Mesenchymal stem cell (in vitro differentiated cells and primary cell): Measurements from ENCODE around the gene RALGPS2.

ENCODE experiments used
- DNase-seq: peaks from one replicate; pipeline ENCODE4 v3.0.0-alpha.2; 2013
- H2AFZ ChIP-seq: one replicate; pipeline ENCODE4 v1.6.1; 2013; ENCODE audit warnings: low read depth, mild to moderate bottlenecking, control low read depth, inconsistent platforms, low read length, moderate library complexity
- H2AK5ac ChIP-seq: 2 replicates; pipeline ENCODE4 v1.6.1; 2013; ENCODE audit warnings: low read length, moderate library complexity, mild to moderate bottlenecking, inconsistent platforms; ENCODE audit not compliant: severe bottlenecking
- H2BK120ac ChIP-seq: one replicate; pipeline ENCODE4 v1.6.1; 2013; ENCODE audit warnings: low read depth, mild to moderate bottlenecking, inconsistent platforms, low read length, moderate library complexity
- H2BK12ac ChIP-seq, 2 experiments: one replicate each; pipeline ENCODE4 v1.6.1; 2013; ENCODE audit warnings: inconsistent platforms in 2 of 2, low read length in 2 of 2, mild to moderate bottlenecking in 2 of 2, moderate library complexity in 2 of 2, control low read depth in 1 of 2
- H2BK15ac ChIP-seq: one replicate; pipeline ENCODE4 v1.6.1; 2013; ENCODE audit warnings: mild to moderate bottlenecking, low read depth, inconsistent platforms; ENCODE audit not compliant: poor library complexity, severe bottlenecking
- H2BK5ac ChIP-seq: 2 replicates; pipeline ENCODE4 v1.6.1; 2013; ENCODE audit warnings: low read depth, mild to moderate bottlenecking, low read length, control low read depth, inconsistent platforms; ENCODE audit not compliant: poor library complexity, severe bottlenecking
- H3K14ac ChIP-seq, 2 experiments: one replicate each; pipeline ENCODE4 v1.6.1; 2013; ENCODE audit warnings: inconsistent platforms in 2 of 2, low read length in 2 of 2, control low read depth in 1 of 2, mild to moderate bottlenecking in 1 of 2, moderate library complexity in 1 of 2
- H3K18ac ChIP-seq, 2 experiments: one replicate each; pipeline ENCODE4 v1.6.1; 2013; ENCODE audit warnings: inconsistent platforms in 2 of 2, low read length in 2 of 2, control low read depth in 1 of 2, low read depth in 1 of 2, mild to moderate bottlenecking in 1 of 2
- H3K23ac ChIP-seq, 2 experiments: one replicate each; pipeline ENCODE4 v1.6.1; 2013; ENCODE audit warnings: inconsistent platforms in 2 of 2, low read length in 2 of 2, mild to moderate bottlenecking in 2 of 2, moderate library complexity in 2 of 2, control low read depth in 1 of 2
- H3K27ac ChIP-seq: 2 replicates; pipeline ENCODE4 v1.5.1; 2013; ENCODE audit warnings: mild to moderate bottlenecking, moderate library complexity, low read length, control low read depth, inconsistent platforms; ENCODE audit not compliant: poor library complexity, severe bottlenecking
- H3K27me3 ChIP-seq, 2 experiments: 2 replicates each; pipeline versions ENCODE4 v1.6.1 to v1.7.0; 2013; ENCODE audit warnings: low read length in 2 of 2, mild to moderate bottlenecking in 2 of 2, moderate library complexity in 2 of 2, control low read depth in 1 of 2, inconsistent platforms in 1 of 2; ENCODE audit not compliant: control insufficient read depth in 1 of 2, insufficient read depth in 1 of 2
- H3K36me3 ChIP-seq, 2 experiments: 2 replicates each; pipeline versions ENCODE4 v1.6.1 to v1.7.0; 2013; ENCODE audit warnings: low read length in 2 of 2, control low read depth in 1 of 2, inconsistent platforms in 1 of 2, low read depth in 1 of 2, mild to moderate bottlenecking in 1 of 2; ENCODE audit not compliant: insufficient read depth in 2 of 2, control insufficient read depth in 1 of 2
- H3K4ac ChIP-seq, 2 experiments: one replicate each; pipeline ENCODE4 v1.6.1; 2013; ENCODE audit warnings: inconsistent platforms in 2 of 2, low read length in 2 of 2, mild to moderate bottlenecking in 2 of 2, moderate library complexity in 2 of 2, control low read depth in 1 of 2, low read depth in 1 of 2
- H3K4me1 ChIP-seq: 2 replicates; pipeline ENCODE4 v1.6.1; 2013; ENCODE audit warnings: low read depth, low read length, control low read depth; ENCODE audit not compliant: control insufficient read depth, insufficient read depth
- H3K4me2 ChIP-seq: 2 replicates; pipeline ENCODE4 v1.6.1; 2013; ENCODE audit warnings: low read length, mild to moderate bottlenecking, inconsistent platforms; ENCODE audit not compliant: poor library complexity, severe bottlenecking
- H3K4me3 ChIP-seq, 2 experiments: 2 replicates each; pipeline versions ENCODE4 v1.5.1 to v1.7.0; 2013; ENCODE audit warnings: low read length in 2 of 2, mild to moderate bottlenecking in 2 of 2, control low read depth in 1 of 2, low read depth in 1 of 2; ENCODE audit not compliant: insufficient read depth in 1 of 2
- H3K79me1 ChIP-seq: replicated peaks from 2 replicates; pipeline ENCODE4 v1.6.1; 2013; ENCODE audit warnings: mild to moderate bottlenecking, control low read depth, low read length, inconsistent platforms; ENCODE audit not compliant: poor library complexity, severe bottlenecking
- H3K9ac ChIP-seq: 2 replicates; pipeline ENCODE4 v1.7.0; 2013; ENCODE audit warnings: mild to moderate bottlenecking, low read length, moderate library complexity
- H3K9me3 ChIP-seq: 2 replicates; pipeline ENCODE4 v1.7.0; 2013; ENCODE audit warnings: mild to moderate bottlenecking, low read length; ENCODE audit not compliant: control insufficient read depth
- H4K8ac ChIP-seq: one replicate; pipeline ENCODE4 v1.6.1; 2013; ENCODE audit warnings: inconsistent platforms, mild to moderate bottlenecking, low read length, moderate library complexity
- H4K91ac ChIP-seq: one replicate; pipeline ENCODE4 v1.6.1; 2013; ENCODE audit warnings: mild to moderate bottlenecking, low read length, inconsistent platforms
- WGBS: methylation state at CpG from one replicate; pipeline ENCODE4 v1.1.7; 2013; ENCODE audit warnings: mixed read lengths; 5-methylcytosine and 5-hydroxymethylcytosine counted together

Gene RALGPS2

DNA sequence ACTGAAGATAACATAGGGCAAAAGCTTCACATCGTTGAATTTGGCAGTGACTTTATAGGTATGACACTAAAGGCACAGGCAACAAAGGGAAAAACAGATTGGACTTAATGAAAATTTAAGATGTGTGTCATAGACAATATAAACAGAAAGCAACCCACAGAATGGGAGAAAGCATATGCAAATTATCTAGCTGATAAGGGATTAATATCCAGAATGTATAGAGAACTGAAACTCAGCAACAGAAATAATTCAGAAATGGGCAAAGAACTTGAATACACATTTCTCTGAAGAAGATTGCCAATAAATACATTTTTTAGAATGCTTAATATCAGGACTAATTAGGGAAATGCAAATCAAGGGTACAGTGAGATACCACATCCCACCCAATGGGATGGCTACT lies 201.0 kb downstream of the RALGPS2 start:
- no peak overlapping the region for H4K8ac ChIP-seq
- WGBS: 89% methylated on average over 1 of the region's 1 CpG

DNA sequence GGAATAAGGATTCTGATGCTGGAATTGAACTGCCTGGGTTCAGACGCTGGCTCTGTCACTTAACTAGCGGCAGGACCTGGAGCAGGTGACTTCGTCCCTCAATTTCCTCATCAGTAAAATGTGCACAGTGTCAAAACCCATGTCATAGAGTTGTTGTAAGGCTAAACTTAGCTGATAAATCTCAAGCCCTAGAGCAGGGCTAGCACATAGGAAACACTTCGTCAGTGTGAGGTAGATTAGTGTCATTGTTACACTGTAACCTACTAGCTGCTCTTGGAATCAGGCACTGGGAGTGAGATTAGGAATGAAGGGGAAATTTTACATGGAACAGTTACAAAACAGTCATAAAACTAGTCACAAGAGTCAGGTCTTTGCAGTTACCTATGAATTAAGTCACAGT lies 202.0 kb downstream of the RALGPS2 start:
- no peak overlapping the region for H3K4me2 ChIP-seq
- peaks cover 3% of the 10 kb centered on the region for H3K4me1 ChIP-seq
- H3K4ac ChIP-seq: no peak overlapping the region
- H2BK5ac ChIP-seq: no peak overlapping the region
- H3K9ac ChIP-seq: no peak overlapping the region
- no peaks in the 10 kb centered on the region for H3K27me3 ChIP-seq
- no peak overlapping the region for H3K14ac ChIP-seq
- H3K23ac ChIP-seq: no peak overlapping the region
- H2BK12ac ChIP-seq: no peak overlapping the region
- H3K4me3 ChIP-seq: no peak overlapping the region
- H3K9me3 ChIP-seq: peaks cover 17% of the 10 kb centered on the region
- no peak overlapping the region for H2BK120ac ChIP-seq
- peaks cover 0 to 49% of the 10 kb centered on the region in 2 experiments for H3K36me3 ChIP-seq
- H3K18ac ChIP-seq: no peak overlapping the region
- H4K8ac ChIP-seq: no peak overlapping the region
- H3K79me1 ChIP-seq: no peaks in the 10 kb centered on the region
- no peak overlapping the region for H2AK5ac ChIP-seq
- no peak overlapping the region for H3K27ac ChIP-seq
- 96% methylated on average over 4 of the region's 4 CpGs for WGBS
- DNase-seq: no peak
- no peak overlapping the region for H4K91ac ChIP-seq
- no peak overlapping the region for H2AFZ ChIP-seq
- no peak overlapping the region for H2BK15ac ChIP-seq

More for the DNA sequence above, 201.0 kb downstream of the RALGPS2 start:
- Histone ChIP-seq H3K27me3 (no peaks in the 10 kb centered on the region), H3K4me2 (no peak overlapping the region), H3K14ac (no peak overlapping the region), H3K4me1 (no peaks in the 10 kb centered on the region), H3K9ac (no peak overlapping the region), H2BK15ac (no peak overlapping the region), H3K23ac (no peak overlapping the region), H2BK5ac (no peak overlapping the region), H2AK5ac (no peak overlapping the region), H3K79me1 (no peaks in the 10 kb centered on the region), H4K91ac (no peak overlapping the region), H3K9me3 (peaks cover 17% of the 10 kb centered on the region), H3K4ac (no peak overlapping the region), H3K27ac (no peak overlapping the region), H3K18ac (no peak overlapping the region), H2BK120ac (no peak overlapping the region), H3K36me3 (peaks cover 0 to 58% of the 10 kb centered on the region in 2 experiments), H2BK12ac (no peak overlapping the region), H2AFZ (no peak overlapping the region), H3K4me3 (no peak overlapping the region)
- DNase-seq: no peak

DNA sequence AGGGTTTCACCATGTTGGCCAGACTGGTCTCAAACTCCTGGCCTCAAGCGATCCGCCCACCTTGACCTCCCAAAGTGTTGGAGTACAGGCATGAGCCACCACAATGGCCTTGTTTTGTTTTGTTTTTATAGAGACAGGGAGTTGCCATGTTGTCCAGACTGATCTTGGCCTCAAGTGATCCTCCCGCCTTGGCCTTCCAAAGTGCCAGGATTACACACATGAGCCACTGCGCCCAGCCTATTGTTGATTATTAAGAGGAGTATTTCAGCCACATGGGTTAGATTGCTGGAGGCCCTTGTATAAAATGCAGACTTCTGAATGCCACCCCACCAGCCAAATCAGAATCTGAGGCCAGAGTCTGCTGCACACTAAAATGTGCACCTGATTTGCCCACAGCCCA lies 203.0 kb downstream of the RALGPS2 start:
- DNase-seq: no peak
- Histone ChIP-seq H3K36me3 (peaks cover 0 to 38% of the 10 kb centered on the region in 2 experiments), H3K27ac (no peak overlapping the region), H3K4ac (no peak overlapping the region), H2AK5ac (no peak overlapping the region), H3K4me1 (peaks cover 5% of the 10 kb centered on the region), H3K79me1 (no peaks in the 10 kb centered on the region), H4K91ac (no peak overlapping the region), H4K8ac (no peak overlapping the region), H2AFZ (no peak overlapping the region), H2BK15ac (peak overlapping the region; percentile 67), H3K4me2 (no peak overlapping the region), H2BK5ac (no peak overlapping the region), H3K4me3 (no peak overlapping the region), H3K18ac (no peak overlapping the region), H3K9me3 (peaks cover 17% of the 10 kb centered on the region), H2BK120ac (no peak overlapping the region), H2BK12ac (no peak overlapping the region), H3K23ac (no peak overlapping the region), H3K9ac (no peak overlapping the region), H3K27me3 (no peaks in the 10 kb centered on the region), H3K14ac (no peak overlapping the region)
- WGBS: 97% methylated on average over 4 of the region's 4 CpGs

DNA sequence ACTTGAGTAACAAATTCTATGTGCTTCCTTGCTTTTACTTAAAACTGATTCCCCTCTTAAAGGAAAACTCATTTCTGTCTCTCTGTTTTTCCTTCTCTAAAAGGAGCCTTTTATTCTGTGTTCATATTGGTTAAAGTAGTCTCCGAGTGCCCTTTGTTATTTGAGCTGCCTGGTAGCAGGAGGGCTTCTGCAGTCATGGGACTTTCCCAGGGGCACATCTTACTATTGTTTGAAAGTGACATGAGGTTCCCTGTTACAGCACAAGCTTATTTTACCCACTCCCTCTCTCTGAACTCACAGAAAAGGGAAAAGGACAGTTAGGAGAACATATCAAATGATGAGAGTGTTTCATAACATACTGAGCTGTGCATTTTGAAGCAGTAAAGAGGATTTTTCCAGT lies 203.9 kb downstream of the RALGPS2 start:
- H3K4me2 ChIP-seq: no peak overlapping the region
- H3K4me3 ChIP-seq: no peak overlapping the region
- H3K27ac ChIP-seq: no peak overlapping the region
- no peaks in the 10 kb centered on the region for H3K79me1 ChIP-seq
- H2AK5ac ChIP-seq: no peak overlapping the region
- H2AFZ ChIP-seq: no peak overlapping the region
- H3K14ac ChIP-seq: no peak overlapping the region
- no peak overlapping the region for H4K8ac ChIP-seq
- H3K27me3 ChIP-seq: no peaks in the 10 kb centered on the region
- WGBS: 20% methylated on average over 1 of the region's 1 CpG
- H3K4ac ChIP-seq: no peak overlapping the region
- H3K9ac ChIP-seq: no peak overlapping the region
- H2BK120ac ChIP-seq: no peak overlapping the region
- no peak overlapping the region for H2BK12ac ChIP-seq
- DNase-seq: no peak
- no peak overlapping the region for H3K18ac ChIP-seq
- H3K23ac ChIP-seq: no peak overlapping the region
- peaks cover 12% of the 10 kb centered on the region for H3K9me3 ChIP-seq
- H3K36me3 ChIP-seq: peaks cover 0 to 36% of the 10 kb centered on the region in 2 experiments
- no peak overlapping the region for H2BK15ac ChIP-seq
- no peak overlapping the region for H4K91ac ChIP-seq
- H2BK5ac ChIP-seq: no peak overlapping the region
- peaks cover 5% of the 10 kb centered on the region for H3K4me1 ChIP-seq
